22Rv1 (cell line): Measurements from ENCODE around the gene PRG3.
"Not testable (repeated sequence)": the region's sequence is repeated elsewhere in the genome, so short reads cannot be mapped to it uniquely, and the experiment has no call there.

ENCODE experiments used
- H3K27ac ChIP-seq: fragments of 450-650 bp; 2 replicates; pipeline ENCODE4 v1.5.1; 2017
- ZFX ChIP-seq: fragments of 450-650 bp; IDR thresholded peaks from 2 replicates; pipeline ENCODE4 v1.6.1; 2017; ENCODE audit warnings: antibody characterized with exemption, borderline replicate concordance
- TF ChIP-seq, protein P1 (sequence below): fragments of 450-650 bp; IDR thresholded peaks from 2 replicates; pipeline ENCODE4 v1.5.1; 2017; ENCODE audit warnings: mild to moderate bottlenecking

PRG3 gene

GRCh38 chr11:57364851-57365660 lies 15.9 kb downstream of the PRG3 start:
- TF ChIP-seq, protein P1, sequence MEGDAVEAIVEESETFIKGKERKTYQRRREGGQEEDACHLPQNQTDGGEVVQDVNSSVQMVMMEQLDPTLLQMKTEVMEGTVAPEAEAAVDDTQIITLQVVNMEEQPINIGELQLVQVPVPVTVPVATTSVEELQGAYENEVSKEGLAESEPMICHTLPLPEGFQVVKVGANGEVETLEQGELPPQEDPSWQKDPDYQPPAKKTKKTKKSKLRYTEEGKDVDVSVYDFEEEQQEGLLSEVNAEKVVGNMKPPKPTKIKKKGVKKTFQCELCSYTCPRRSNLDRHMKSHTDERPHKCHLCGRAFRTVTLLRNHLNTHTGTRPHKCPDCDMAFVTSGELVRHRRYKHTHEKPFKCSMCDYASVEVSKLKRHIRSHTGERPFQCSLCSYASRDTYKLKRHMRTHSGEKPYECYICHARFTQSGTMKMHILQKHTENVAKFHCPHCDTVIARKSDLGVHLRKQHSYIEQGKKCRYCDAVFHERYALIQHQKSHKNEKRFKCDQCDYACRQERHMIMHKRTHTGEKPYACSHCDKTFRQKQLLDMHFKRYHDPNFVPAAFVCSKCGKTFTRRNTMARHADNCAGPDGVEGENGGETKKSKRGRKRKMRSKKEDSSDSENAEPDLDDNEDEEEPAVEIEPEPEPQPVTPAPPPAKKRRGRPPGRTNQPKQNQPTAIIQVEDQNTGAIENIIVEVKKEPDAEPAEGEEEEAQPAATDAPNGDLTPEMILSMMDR = no peak
- TF ChIP-seq ZFX = no peak
- no peak overlapping the region for H3K27ac ChIP-seq

- TF ChIP-seq, protein P1 = no peak
- TF ChIP-seq ZFX = no peak
- H3K27ac ChIP-seq = no peak overlapping the region
Measured at GRCh38 chr11:57363131-57364080, 17.5 kb downstream of the PRG3 start.

GRCh38 chr11:57361926-57362325 lies 19.0 kb downstream of the PRG3 start:
- H3K27ac ChIP-seq = no peak overlapping the region
- no peak for TF ChIP-seq ZFX
- TF ChIP-seq, protein P1 = no peak

DNA sequence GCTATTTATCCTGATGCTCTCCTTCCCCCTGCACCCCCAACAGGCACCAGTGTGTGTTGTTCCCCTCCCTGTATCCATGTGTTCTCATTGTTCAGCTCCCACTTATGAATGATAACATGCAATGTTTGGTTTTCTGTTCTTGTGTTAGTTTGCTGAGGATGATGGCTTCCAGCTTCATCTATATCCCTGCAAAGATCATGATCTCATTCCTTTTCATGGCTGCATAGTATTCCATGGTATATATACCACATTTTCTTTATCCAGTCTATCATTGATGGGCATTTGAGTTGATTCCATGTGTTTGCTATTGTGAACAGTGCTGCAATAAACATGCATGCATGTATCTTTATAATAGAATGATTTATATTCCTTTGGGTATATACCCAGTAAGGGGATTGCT lies 19.5 kb downstream of the PRG3 start:
- H3K27ac ChIP-seq = not testable (repeated sequence)

DNA sequence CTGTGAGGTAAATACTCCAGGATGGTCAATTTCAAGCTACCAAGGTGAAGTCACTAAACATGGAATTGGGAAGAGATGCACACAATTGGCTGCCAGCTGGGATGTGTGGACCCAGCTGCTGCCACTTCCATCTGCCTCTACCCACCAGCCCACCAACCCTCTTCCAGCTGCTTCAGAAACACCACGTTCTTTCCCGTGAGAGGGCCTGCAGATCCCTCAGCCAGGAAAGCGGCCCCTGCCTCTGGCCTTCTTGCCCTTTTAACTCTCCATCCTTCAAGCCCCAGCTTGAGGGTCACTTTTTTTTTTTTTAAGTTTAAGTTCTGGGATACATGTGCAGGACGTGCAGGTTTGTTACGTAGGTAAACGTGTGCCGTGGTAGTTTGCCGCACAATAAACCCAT lies 20.0 kb downstream of the PRG3 start:
- TF ChIP-seq ZFX = no peak
- TF ChIP-seq, protein P1 = no peak
- H3K27ac ChIP-seq = no peak overlapping the region

- no peak overlapping the region for H3K27ac ChIP-seq
- TF ChIP-seq, protein P1 = no peak
- no peak for TF ChIP-seq ZFX
Measured at GRCh38 chr11:57359896-57360690, 20.9 kb downstream of the PRG3 start.

GRCh38 chr11:57359396-57359795 lies 21.6 kb downstream of the PRG3 start:
- H3K27ac ChIP-seq = no peak overlapping the region
- TF ChIP-seq, protein P1 = no peak
